HG03103 (cell line): ENCODE data around the gene RIN1.

Source experiments
- ATAC-seq: cut with Tn5 transposase; IDR thresholded peaks from one replicate; pipeline ENCODE4 v1.9.1; 2021; ENCODE audit warnings: low read depth; ENCODE audit not compliant: unreplicated experiment

RIN1 gene

GRCh38 chr11:66337103-66337899 lies 1.1 kb upstream of the RIN1 start:
- no peak for ATAC-seq

GRCh38 chr11:66335531-66336233 lies 552 bp downstream of the RIN1 start:
- no peak for ATAC-seq

- no peak for ATAC-seq
These were observed 1.4 kb downstream of the RIN1 start for GRCh38 chr11:66334605-66335442.

DNA sequence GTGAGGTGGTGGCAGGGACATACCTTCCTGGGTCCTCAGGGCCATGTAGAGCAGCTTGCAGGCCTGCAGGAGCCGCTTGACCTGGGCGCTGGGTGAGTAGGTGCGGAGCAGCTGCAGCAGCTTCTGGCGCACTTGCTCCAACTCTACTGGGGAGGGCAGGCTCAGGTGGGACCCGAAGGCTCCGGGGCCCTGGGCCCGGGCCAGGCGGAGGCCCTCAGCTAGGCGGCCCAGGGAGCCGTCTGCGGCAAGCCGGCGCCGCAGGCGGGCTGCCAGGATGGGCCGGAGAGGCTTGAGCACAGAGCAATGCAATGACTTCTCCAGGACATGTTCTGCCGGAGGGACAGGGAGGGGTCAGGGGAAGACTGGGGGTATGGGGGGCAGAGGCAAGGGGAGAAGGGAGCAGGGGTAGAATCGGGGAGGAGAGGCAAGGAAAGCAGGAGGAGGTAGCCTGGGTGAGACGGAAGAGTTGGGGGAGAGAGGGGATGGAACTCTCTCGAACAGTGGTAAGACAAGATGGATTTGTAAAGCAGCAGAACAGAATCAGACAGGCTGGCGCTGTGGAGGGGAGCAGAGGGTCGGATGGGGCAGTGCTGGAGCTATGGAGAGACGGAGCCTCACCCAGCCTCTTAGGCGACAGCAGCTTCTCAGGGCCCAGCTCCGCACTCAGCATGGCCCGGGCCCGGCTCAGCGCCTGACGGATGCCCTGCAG lies 2.2 kb downstream of the RIN1 start:
- no peak for ATAC-seq

DNA sequence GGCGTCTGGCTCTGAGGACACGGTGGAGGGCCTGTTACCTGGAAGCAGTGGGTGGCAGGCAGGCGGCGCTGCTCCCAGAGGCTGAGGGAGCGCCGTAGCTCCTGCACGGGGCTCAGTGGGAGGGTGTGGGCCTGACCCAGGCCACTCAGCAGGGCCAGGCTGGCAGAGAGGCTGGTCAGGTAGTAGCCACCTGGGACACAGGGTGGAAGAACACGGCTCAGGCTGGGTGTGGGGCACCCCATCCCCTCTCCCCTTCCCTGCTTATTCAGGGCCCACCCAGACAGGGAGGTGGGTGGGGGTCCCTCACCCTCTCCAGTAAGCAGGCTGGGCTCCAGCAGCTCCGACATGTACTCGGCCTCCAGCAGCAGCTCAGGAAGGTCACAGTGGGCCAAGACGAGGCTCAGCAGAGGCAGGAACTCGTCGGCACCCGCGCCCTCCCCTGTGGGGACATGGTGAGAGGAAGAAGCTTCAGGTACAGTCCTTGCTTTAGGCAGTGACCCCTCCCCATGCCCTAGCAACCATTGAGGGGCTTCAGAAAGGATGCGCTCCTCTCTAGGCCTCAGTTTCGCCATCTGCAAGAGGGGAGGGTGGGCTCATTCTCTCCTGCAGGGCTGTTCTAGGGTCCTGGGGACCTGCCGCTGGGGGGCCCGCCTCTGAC lies 2.9 kb downstream of the RIN1 start:
- no peak for ATAC-seq

DNA sequence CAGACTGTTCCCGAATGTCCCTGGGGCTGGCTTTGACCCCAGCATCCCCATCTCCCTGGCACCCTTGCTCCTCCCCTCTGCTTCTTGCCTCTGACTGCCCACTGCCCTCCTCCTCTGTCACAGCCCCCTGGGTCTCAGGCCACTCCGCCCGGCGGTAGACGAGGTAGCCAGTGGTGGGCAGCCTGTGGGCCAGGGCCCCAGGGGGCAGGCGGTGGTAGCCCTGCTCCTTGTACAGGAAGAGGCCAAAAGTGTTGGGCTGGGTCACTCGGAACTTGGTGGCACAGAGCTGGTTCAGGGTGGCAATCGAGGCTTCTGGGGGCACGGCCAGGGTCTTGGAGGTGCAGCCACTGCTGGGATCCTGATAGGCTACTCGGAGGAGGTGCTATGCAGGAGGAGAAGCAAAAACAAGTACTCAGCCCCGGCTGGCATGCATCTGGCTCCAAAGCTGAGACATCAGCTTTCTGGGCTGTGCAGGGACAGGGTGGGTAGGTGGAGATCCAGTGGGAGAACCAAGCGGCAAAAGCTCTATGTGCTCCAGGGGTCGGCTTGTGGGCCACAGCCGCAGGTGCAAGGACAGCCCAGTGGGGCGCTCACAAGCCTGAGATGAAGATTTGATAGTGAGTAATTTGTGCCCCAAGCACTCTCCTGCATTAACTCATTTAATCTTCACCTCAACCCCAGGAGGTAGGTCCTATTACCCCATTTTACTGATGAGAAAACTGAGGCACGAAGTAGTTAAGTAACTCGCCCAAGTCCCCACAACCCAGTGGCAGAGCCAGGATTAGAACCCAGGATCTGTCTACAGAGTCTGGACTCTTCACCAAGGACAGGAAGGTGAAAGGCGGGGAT lies 3.6 kb downstream of the RIN1 start:
- no peak for ATAC-seq

GRCh38 chr11:66331542-66332370 lies 4.5 kb downstream of the RIN1 start:
- no peak for ATAC-seq

- ATAC-seq = no peak
These were observed 5.3 kb downstream of the RIN1 start for GRCh38 chr11:66330931-66331330.

DNA sequence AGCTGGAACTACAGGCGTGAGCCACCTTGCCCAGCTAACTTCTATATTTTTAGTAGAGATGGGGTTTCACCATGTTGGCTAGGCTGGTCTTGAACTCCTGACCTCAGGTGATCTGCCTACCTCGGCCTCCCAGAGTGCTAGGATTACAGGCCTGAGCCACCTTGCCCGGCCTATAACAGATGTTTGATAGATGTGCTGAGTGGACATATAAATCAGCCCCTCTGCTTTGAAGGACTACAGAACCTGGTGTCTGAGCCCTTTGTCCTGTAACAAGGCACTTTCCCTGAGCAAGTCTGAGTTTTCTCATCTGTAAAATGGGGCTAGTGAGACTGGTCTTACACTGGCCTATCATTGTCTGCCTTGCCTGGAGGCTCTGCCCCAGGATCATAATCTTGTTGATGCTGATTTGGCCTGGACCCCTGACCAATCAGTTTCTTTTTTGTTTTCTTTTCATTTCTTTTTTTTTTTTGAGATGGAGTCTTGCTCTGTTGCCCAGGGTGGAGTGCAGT lies 7.0 kb downstream of the RIN1 start:
- ATAC-seq = no peak

DNA sequence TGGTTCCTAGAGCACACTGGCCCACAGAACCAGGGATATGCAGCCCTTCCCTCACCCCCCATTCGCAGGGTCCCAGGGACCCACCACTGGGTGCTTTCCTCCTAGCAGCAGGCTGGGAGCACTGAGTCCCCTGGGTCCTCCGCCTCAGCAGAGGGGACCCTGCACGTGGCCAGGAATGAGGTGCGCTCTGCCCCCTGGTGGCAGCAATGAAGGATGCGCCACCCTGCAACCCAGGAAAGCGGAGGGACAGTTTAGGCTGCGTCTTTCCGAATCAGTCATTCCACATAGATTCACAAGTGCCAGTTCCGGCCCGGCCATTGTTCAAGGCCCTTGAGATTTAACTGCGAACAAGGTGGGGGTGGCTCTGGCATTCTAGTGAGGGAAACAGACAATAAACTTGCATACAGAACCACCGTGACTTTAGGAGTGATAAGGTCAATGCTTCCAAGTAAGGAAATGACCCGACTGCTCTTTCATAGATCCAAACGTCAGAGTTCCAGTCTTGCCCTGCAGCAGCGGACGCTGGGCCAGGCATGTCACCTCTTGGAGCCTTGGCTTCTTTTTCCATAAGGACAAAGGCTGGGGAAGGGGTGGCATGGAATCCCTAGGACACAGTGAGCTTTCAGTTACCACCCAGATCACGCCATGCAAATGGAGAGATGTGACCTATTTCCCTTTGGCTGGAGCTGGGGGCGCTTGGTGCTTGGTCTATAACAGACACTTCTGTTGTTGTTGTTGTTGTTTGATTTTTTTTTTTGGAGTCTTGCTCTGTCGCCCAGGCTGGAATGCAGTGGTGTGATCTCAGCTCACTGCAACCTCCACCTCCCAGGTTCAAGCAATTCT lies 7.7 kb downstream of the RIN1 start:
- peak; percentile 63 for ATAC-seq

GRCh38 chr11:66328031-66328301 lies 8.3 kb downstream of the RIN1 start:
- ATAC-seq = no peak

- no peak for ATAC-seq
These were observed 8.8 kb downstream of the RIN1 start for GRCh38 chr11:66327171-66328030.

GRCh38 chr11:66326261-66327111 lies 9.7 kb downstream of the RIN1 start:
- ATAC-seq = no peak

DNA sequence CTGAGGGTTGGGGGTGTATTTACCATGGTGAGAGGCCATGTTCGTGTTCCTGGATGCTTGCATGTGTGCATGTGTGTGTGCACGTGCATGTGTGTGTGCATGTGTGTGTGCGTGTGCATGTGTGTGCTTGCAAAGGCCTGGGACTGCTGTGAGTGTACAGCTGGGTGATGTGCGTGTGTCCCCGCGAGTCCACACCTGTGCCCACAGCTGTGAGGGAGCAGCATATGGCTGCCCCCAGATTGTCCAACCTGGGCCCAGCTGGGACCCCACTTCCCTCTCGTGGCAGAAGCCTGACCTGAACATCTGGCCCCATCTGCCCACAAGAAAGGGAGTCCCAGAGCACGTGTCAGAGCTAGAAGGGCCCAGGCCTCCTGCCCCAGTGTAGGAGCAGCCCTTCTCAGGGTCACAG lies 11.0 kb downstream of the RIN1 start:
- ATAC-seq = no peak

GRCh38 chr11:66324664-66325063 lies 11.6 kb downstream of the RIN1 start:
- ATAC-seq = no peak

DNA sequence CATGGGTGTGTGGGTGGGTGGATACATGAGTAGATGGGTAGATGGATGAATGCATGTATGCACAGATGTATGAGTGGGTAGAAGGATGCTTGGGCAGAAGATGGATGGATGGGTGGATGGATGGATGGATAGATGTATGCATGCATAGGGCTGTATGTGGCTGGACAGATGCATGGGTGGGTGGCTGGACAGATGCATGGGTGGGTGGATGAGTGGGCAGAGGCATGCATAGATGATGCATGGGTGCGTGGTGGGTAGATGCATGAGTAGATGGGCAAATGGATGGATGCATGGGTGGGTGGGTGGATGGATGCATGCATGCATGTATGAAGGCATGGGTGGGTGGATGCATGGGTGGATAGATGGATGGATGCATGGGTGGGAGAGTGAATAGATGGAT lies 12.6 kb downstream of the RIN1 start:
- ATAC-seq = no peak
